Astrocyte (in vitro differentiated cells and primary cell): ENCODE data around the gene TRIM15.

Experiments
- EZH2 ChIP-seq: IDR thresholded peaks from 2 replicates; pipeline ENCODE4 v1.6.1; 2012; ENCODE audit warnings: mild to moderate bottlenecking, low read length, inconsistent platforms; ENCODE audit not compliant: insufficient read depth
- TF ChIP-seq, protein P1 (sequence below): IDR thresholded peaks from 2 replicates; pipeline ENCODE4 v1.5.1; 2011; ENCODE audit warnings: low read depth, mild to moderate bottlenecking, inconsistent platforms, low read length, moderate library complexity; ENCODE audit not compliant: insufficient read depth

DNA sequence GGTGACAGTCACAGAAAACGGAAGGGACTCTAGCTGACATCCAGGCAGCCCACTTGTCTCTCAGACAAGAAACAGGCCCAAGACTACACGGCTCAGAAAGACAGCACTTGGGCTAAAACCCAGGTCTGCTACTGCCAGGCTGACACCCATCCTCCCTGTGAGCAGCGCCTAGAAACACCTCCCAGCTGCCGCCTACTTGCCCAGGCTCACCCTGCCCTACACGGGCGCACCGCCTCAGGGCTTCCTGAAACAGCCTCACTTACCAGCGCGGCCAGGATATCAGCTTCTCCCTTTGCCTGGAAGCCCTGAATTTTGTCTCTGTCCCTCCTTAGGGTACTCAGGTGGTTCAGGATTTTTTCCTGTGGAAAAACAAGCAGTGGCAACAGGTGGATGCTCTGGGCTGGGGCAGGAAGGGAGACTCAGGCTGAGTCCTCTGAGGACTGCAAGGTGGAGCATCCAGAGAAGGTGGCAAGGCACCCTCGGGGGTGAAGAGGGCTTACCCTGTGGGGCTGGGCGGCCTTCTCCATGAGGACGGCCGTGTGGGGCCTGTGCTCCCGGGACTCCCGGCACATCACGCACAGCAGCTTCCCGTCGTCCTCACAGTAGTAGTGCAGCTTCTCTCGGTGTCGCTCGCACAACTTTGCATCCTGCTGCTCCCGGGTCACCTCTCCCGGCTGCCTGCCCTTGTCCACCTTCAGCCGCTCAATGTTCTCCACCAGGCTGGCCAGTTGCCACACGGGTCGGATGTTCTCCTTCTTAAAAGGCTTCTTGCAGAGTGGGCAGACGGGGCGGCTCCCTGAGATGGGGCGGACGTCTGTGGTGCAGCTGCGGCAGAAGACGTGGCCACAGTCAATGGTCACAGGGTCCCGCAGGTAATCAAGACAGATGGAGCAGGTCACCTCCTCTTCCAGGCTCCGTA is 35.1 kb downstream of the TRIM15 start:
- TF ChIP-seq, protein P1, sequence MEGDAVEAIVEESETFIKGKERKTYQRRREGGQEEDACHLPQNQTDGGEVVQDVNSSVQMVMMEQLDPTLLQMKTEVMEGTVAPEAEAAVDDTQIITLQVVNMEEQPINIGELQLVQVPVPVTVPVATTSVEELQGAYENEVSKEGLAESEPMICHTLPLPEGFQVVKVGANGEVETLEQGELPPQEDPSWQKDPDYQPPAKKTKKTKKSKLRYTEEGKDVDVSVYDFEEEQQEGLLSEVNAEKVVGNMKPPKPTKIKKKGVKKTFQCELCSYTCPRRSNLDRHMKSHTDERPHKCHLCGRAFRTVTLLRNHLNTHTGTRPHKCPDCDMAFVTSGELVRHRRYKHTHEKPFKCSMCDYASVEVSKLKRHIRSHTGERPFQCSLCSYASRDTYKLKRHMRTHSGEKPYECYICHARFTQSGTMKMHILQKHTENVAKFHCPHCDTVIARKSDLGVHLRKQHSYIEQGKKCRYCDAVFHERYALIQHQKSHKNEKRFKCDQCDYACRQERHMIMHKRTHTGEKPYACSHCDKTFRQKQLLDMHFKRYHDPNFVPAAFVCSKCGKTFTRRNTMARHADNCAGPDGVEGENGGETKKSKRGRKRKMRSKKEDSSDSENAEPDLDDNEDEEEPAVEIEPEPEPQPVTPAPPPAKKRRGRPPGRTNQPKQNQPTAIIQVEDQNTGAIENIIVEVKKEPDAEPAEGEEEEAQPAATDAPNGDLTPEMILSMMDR, result no peak
- TF ChIP-seq EZH2, result no peak
